Parathyroid adenoma (tissue), 2 donors: ENCODE measurements around the gene TMEM87B.

Experiments used
- H2AFZ ChIP-seq: fragments of 300-600 bp; sonication (generic); one replicate; pipeline ENCODE4 v1.7.0; 2017; ENCODE audit warnings: antibody characterized with exemption, mild to moderate bottlenecking
- H3K27ac ChIP-seq: fragments of 300-600 bp; sonication (generic); one replicate; pipeline ENCODE4 v1.7.0; 2017
- H3K27me3 ChIP-seq: fragments of 300-600 bp; sonication (generic); one replicate; pipeline ENCODE4 v1.7.0; 2017; ENCODE audit warnings: low read length; ENCODE audit not compliant: control insufficient read depth, insufficient read depth
- H3K36me3 ChIP-seq: fragments of 300-600 bp; sonication (generic); one replicate; pipeline ENCODE4 v1.7.0; 2017; ENCODE audit warnings: low read length; ENCODE audit not compliant: control insufficient read depth, insufficient read depth
- H3K4me1 ChIP-seq: fragments of 300-600 bp; sonication (generic); one replicate; pipeline ENCODE4 v1.7.0; 2017; ENCODE audit warnings: control low read depth
- H3K4me2 ChIP-seq: fragments of 300-600 bp; sonication (generic); one replicate; pipeline ENCODE4 v1.7.0; 2017; ENCODE audit warnings: low read length
- H3K4me3 ChIP-seq: fragments of 300-600 bp; sonication (generic); one replicate; pipeline ENCODE4 v1.7.0; 2017; ENCODE audit warnings: low read depth, low read length
- H3K79me2 ChIP-seq: fragments of 300-600 bp; sonication (generic); one replicate; pipeline ENCODE4 v1.7.0; 2017; ENCODE audit warnings: control low read depth
- H3K9ac ChIP-seq: fragments of 300-600 bp; sonication (generic); one replicate; pipeline ENCODE4 v1.7.0; 2017; ENCODE audit warnings: mild to moderate bottlenecking
- H3K9me3 ChIP-seq: fragments of 300-600 bp; sonication (generic); one replicate; pipeline ENCODE4 v1.7.0; 2017; ENCODE audit warnings: low read length; ENCODE audit not compliant: control insufficient read depth
- CTCF ChIP-seq: fragments of 300-600 bp; sonication (generic); IDR thresholded peaks from one replicate; pipeline ENCODE4 v1.7.0; 2017; ENCODE audit warnings: antibody characterized with exemption, mild to moderate bottlenecking
- donor health status: primary hyperparathyroidism.

The TMEM87B gene

GRCh38 chr2:112020561-112020960 is 34.5 kb upstream of the TMEM87B start:
- no peak overlapping the region for H3K4me3 ChIP-seq
- H3K79me2 ChIP-seq: no peaks in the 10 kb centered on the region
- no peaks in the 10 kb centered on the region for H3K27me3 ChIP-seq
- H3K9me3 ChIP-seq: no peaks in the 10 kb centered on the region
- H3K27ac ChIP-seq: no peak overlapping the region
- H3K9ac ChIP-seq: no peak overlapping the region
- H3K4me1 ChIP-seq: no peaks in the 10 kb centered on the region
- TF ChIP-seq CTCF: no peak
- no peaks in the 10 kb centered on the region for H3K36me3 ChIP-seq
- H2AFZ ChIP-seq: no peak overlapping the region
- H3K4me2 ChIP-seq: no peak overlapping the region

GRCh38 chr2:112021290-112021689 is 33.8 kb upstream of the TMEM87B start:
- Histone ChIP-seq H3K4me3 (no peak overlapping the region), H3K36me3 (no peaks in the 10 kb centered on the region), H2AFZ (no peak overlapping the region), H3K4me1 (no peaks in the 10 kb centered on the region), H3K27ac (no peak overlapping the region), H3K9me3 (no peaks in the 10 kb centered on the region), H3K79me2 (no peaks in the 10 kb centered on the region), H3K9ac (no peak overlapping the region), H3K4me2 (no peak overlapping the region), H3K27me3 (no peaks in the 10 kb centered on the region)
- TF ChIP-seq CTCF: no peak

- Histone ChIP-seq H3K4me3 (no peak overlapping the region), H3K27me3 (no peaks in the 10 kb centered on the region), H3K79me2 (no peaks in the 10 kb centered on the region), H2AFZ (no peak overlapping the region), H3K27ac (no peak overlapping the region), H3K4me1 (no peaks in the 10 kb centered on the region), H3K36me3 (no peaks in the 10 kb centered on the region), H3K9ac (no peak overlapping the region), H3K4me2 (no peak overlapping the region), H3K9me3 (no peaks in the 10 kb centered on the region)
- no peak for TF ChIP-seq CTCF
These were observed 33.3 kb upstream of the TMEM87B start for GRCh38 chr2:112021781-112022231.

GRCh38 chr2:112023707-112024106 is 31.4 kb upstream of the TMEM87B start:
- no peaks in the 10 kb centered on the region for H3K79me2 ChIP-seq
- H3K4me2 ChIP-seq: no peak overlapping the region
- no peak for TF ChIP-seq CTCF
- H3K9me3 ChIP-seq: no peaks in the 10 kb centered on the region
- no peak overlapping the region for H3K9ac ChIP-seq
- H3K4me3 ChIP-seq: no peak overlapping the region
- H3K27ac ChIP-seq: no peak overlapping the region
- H3K4me1 ChIP-seq: no peaks in the 10 kb centered on the region
- no peaks in the 10 kb centered on the region for H3K27me3 ChIP-seq
- H2AFZ ChIP-seq: no peak overlapping the region
- H3K36me3 ChIP-seq: no peaks in the 10 kb centered on the region

GRCh38 chr2:112024231-112024630 is 30.8 kb upstream of the TMEM87B start:
- no peak for TF ChIP-seq CTCF
- H3K4me2 ChIP-seq: no peak overlapping the region
- no peaks in the 10 kb centered on the region for H3K79me2 ChIP-seq
- no peaks in the 10 kb centered on the region for H3K4me1 ChIP-seq
- H3K4me3 ChIP-seq: no peak overlapping the region
- H3K36me3 ChIP-seq: no peaks in the 10 kb centered on the region
- no peak overlapping the region for H2AFZ ChIP-seq
- H3K9ac ChIP-seq: no peak overlapping the region
- H3K27ac ChIP-seq: no peak overlapping the region
- H3K9me3 ChIP-seq: no peaks in the 10 kb centered on the region
- H3K27me3 ChIP-seq: no peaks in the 10 kb centered on the region
